ENCODE results near the gene ST3GAL5.

The ST3GAL5 gene

DNA sequence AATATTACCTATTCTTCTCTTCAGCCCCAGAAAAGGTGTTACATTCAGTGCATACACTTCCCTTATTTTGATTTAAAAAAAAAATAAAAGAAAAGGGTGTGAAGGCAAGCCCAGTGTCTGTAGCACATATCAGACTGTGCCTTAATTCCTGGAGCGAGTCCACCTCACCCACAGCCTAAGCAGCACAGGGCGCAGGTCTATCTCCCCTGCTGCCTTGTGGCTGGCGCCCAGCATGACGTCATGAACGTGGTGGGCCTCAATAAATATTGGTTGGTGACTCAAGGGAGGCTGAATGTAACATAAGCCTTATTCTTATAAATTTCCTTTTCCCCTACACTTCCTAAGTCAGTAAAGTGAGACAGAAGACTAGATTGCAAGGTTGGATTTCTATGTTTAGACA, 26.4 kb downstream of the ST3GAL5 start:
- WGBS, 2 experiments (ENCODE audit: insufficient coverage in 2 of 2) = 85 to 94% methylated on average over 2 to 5 of the region's 5 CpGs
- Histone ChIP-seq H3K4me1 (ENCODE audit: control insufficient read depth, insufficient read depth, low read length, poor library complexity, severe bottlenecking) (no peaks in the 10 kb centered on the region), H3K4me3 (ENCODE audit: extremely low read depth, insufficient read depth, low read length, poor library complexity, severe bottlenecking) (no peak overlapping the region), H3K36me3 (ENCODE audit: control insufficient read depth, insufficient read depth, low read length) (peaks cover 53% of the 10 kb centered on the region), H3K27ac (ENCODE audit: low read depth, low read length, severe bottlenecking) (no peak overlapping the region), H3K9me3 (ENCODE audit: control insufficient read depth, low read length) (no peaks in the 10 kb centered on the region)

DNA sequence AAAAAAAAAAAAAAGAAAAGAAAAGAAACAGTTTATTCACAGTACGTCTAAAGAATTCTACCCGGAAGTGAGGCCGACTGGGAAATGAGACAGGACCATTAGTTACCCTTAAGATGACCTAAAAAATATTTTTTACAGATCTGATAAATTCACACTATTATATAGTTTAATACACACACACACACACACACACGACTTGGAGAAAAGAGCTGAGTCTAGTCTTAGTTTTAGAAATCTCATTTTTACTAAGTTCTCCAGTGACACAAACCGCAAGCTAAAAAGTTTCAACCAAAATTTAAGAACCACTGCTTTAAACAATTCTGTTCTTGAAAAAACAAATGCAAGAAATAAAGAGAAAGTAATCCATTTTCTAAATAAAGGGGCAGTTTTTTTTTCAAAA, 27.1 kb downstream of the ST3GAL5 start:
- H3K36me3 ChIP-seq (ENCODE audit: control insufficient read depth, insufficient read depth, low read length) = peaks cover 57% of the 10 kb centered on the region
- 0% methylated on average over 1 of the region's 5 CpGs; no CpG with 5 or more reads in 1 of the 2 experiments for WGBS, 2 experiments (ENCODE audit: insufficient coverage in 2 of 2)

DNA sequence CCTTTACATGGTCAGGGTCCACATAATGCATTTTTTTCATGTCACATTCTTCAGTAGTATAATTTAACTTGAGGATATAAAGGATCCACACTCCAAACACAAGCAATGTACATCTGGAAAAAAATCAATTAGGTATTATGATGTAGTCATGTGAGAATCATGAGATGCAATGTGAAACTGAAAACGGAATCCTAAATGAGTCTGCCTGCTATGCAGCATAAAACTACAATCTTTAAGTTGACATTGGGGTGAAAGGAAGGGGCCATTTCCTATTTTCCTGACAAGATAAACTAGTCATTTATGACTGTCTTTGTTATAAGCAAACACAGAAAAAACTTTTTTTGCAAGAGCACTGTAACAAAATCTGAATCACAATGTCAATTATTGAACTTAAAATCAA, 27.6 kb downstream of the ST3GAL5 start:
- Histone ChIP-seq H3K36me3 (ENCODE audit: control insufficient read depth, insufficient read depth, low read length) (peaks cover 61% of the 10 kb centered on the region), H3K4me1 (ENCODE audit: control insufficient read depth, insufficient read depth, low read length, poor library complexity, severe bottlenecking) (no peaks in the 10 kb centered on the region), H3K27ac (ENCODE audit: low read depth, low read length, severe bottlenecking) (no peak overlapping the region), H3K9me3 (ENCODE audit: control insufficient read depth, low read length) (no peaks in the 10 kb centered on the region), H3K4me3 (ENCODE audit: extremely low read depth, insufficient read depth, low read length, poor library complexity, severe bottlenecking) (no peak overlapping the region)
- 100% methylated on average over 1 of the region's 1 CpG; no CpG with 5 or more reads in 1 of the 2 experiments for WGBS, 2 experiments (ENCODE audit: insufficient coverage in 2 of 2)

More for the DNA sequence above, 27.1 kb downstream of the ST3GAL5 start:
- H3K9me3 ChIP-seq (ENCODE audit: control insufficient read depth, low read length) = no peaks in the 10 kb centered on the region
- H3K4me1 ChIP-seq (ENCODE audit: control insufficient read depth, insufficient read depth, low read length, poor library complexity, severe bottlenecking) = no peaks in the 10 kb centered on the region
- no peak overlapping the region for H3K4me3 ChIP-seq (ENCODE audit: extremely low read depth, insufficient read depth, low read length, poor library complexity, severe bottlenecking)
- H3K27ac ChIP-seq (ENCODE audit: low read depth, low read length, severe bottlenecking) = no peak overlapping the region

DNA sequence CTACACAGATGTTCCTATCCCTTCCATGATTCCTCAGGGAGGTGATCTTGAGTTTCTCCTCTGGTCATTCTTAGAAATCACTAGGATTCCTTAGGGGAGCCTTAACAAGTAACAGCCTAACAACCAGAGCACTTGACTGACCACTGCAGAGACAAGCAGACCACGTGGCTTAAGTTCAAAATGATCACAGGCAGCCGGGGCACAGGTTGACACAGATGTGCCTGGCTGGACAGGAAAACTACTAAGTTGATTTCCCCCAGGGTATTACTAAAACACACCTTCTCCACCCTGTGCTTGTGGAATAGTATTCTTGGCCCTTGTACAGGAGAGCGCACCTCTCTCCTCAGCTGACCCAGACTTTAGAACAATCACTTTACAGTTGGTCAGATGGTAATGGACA, 29.9 kb downstream of the ST3GAL5 start:
- Histone ChIP-seq H3K36me3 (ENCODE audit: control insufficient read depth, insufficient read depth, low read length) (peaks cover 70% of the 10 kb centered on the region), H3K9me3 (ENCODE audit: control insufficient read depth, low read length) (no peaks in the 10 kb centered on the region), H3K4me1 (ENCODE audit: control insufficient read depth, insufficient read depth, low read length, poor library complexity, severe bottlenecking) (no peaks in the 10 kb centered on the region), H3K27ac (ENCODE audit: low read depth, low read length, severe bottlenecking) (no peak overlapping the region), H3K4me3 (ENCODE audit: extremely low read depth, insufficient read depth, low read length, poor library complexity, severe bottlenecking) (no peak overlapping the region)
- WGBS, 2 experiments (ENCODE audit: insufficient coverage in 2 of 2) = 80 to 86% methylated on average over 1 to 2 of the region's 3 CpGs

DNA sequence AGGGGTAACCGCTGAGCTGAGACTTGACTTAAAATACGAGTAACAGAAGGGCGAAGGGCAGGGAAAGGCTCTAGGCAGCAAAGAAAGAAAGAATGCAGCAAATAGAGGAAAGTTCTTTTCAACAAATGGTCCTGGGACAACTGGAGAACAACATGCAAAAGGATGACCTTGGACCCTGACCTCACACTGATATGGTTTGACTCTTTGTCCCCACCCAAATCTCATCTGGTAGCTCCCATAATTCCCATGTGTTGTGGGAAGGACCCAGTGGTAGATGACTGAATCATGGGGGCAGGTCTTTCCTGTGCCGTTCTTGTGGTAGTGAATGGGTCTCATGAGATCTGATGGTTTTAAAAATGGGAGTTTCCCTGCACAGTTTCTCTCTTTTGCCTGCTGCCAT, 33.9 kb downstream of the ST3GAL5 start:
- H3K9me3 ChIP-seq (ENCODE audit: control insufficient read depth, low read length) = no peaks in the 10 kb centered on the region
- H3K4me1 ChIP-seq (ENCODE audit: control insufficient read depth, insufficient read depth, low read length, poor library complexity, severe bottlenecking) = no peaks in the 10 kb centered on the region
- H3K36me3 ChIP-seq (ENCODE audit: control insufficient read depth, insufficient read depth, low read length) = peaks cover 75% of the 10 kb centered on the region
- 91 to 94% methylated on average over 4 of the region's 4 CpGs for WGBS, 2 experiments (ENCODE audit: insufficient coverage in 2 of 2)
- H3K4me3 ChIP-seq (ENCODE audit: extremely low read depth, insufficient read depth, low read length, poor library complexity, severe bottlenecking) = no peak overlapping the region
- no peak overlapping the region for H3K27ac ChIP-seq (ENCODE audit: low read depth, low read length, severe bottlenecking)

DNA sequence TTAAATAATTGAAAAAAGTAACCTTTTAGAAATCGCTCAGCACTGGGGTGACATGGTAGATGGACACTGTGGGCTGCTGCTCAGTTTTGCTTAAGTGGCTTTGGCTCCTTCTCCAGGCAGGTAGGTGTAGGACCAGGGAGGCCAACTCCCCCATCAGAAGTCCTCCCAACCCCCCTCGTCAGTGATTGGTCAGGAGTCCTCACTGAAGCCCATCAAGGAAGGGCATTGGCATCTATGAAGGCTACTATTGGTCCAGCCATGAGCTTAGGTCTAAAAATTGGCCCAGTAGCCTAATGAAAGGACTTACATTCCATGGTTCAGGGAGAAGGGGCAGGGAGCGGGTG, 34.7 kb downstream of the ST3GAL5 start:
- no peak overlapping the region for H3K4me3 ChIP-seq (ENCODE audit: extremely low read depth, insufficient read depth, low read length, poor library complexity, severe bottlenecking)
- 80% methylated on average over 1 of the region's 3 CpGs; no CpG with 5 or more reads in 1 of the 2 experiments for WGBS, 2 experiments (ENCODE audit: insufficient coverage in 2 of 2)
- no peaks in the 10 kb centered on the region for H3K9me3 ChIP-seq (ENCODE audit: control insufficient read depth, low read length)
- H3K4me1 ChIP-seq (ENCODE audit: control insufficient read depth, insufficient read depth, low read length, poor library complexity, severe bottlenecking) = no peaks in the 10 kb centered on the region
- H3K36me3 ChIP-seq (ENCODE audit: control insufficient read depth, insufficient read depth, low read length) = peaks cover 76% of the 10 kb centered on the region
- no peak overlapping the region for H3K27ac ChIP-seq (ENCODE audit: low read depth, low read length, severe bottlenecking)

DNA sequence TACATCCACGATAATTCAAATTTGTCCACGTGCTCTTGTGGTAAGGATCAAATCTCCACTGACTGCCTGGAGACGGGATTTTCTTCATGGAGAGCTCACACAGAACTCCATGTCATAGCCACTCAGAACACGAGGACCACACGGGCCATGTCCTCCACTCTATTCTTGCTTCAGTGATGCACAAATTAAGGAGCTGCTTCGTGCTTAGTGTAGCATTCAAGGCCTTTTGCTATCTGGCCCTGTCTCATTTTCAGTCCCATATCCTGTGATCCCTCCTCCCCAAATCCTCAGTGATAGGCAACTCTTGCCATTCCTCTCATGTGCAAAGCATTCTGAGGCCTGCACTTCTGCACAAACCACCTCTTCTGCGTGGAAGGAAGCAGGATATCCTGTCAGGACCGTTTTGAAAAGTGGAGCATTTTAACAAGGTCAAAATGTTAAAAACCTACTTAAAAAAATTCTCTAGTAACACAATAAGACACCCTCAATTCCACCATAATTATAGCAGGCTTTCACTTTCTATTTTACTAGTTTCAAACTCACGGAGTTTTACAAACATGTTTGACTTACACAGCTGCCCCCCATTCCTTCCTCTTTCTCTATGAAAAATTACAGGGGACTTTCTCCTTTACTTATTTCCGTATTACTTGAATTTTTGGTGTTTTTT, 35.2 kb downstream of the ST3GAL5 start:
- WGBS, 2 experiments (ENCODE audit: insufficient coverage in 2 of 2) = 89 to 91% methylated on average over 7 to 9 of the region's 10 CpGs
- Histone ChIP-seq H3K36me3 (ENCODE audit: control insufficient read depth, insufficient read depth, low read length) (peaks cover 72% of the 10 kb centered on the region), H3K4me3 (ENCODE audit: extremely low read depth, insufficient read depth, low read length, poor library complexity, severe bottlenecking) (no peak overlapping the region), H3K4me1 (ENCODE audit: control insufficient read depth, insufficient read depth, low read length, poor library complexity, severe bottlenecking) (no peaks in the 10 kb centered on the region), H3K27ac (ENCODE audit: low read depth, low read length, severe bottlenecking) (no peak overlapping the region), H3K9me3 (ENCODE audit: control insufficient read depth, low read length) (no peaks in the 10 kb centered on the region)

DNA sequence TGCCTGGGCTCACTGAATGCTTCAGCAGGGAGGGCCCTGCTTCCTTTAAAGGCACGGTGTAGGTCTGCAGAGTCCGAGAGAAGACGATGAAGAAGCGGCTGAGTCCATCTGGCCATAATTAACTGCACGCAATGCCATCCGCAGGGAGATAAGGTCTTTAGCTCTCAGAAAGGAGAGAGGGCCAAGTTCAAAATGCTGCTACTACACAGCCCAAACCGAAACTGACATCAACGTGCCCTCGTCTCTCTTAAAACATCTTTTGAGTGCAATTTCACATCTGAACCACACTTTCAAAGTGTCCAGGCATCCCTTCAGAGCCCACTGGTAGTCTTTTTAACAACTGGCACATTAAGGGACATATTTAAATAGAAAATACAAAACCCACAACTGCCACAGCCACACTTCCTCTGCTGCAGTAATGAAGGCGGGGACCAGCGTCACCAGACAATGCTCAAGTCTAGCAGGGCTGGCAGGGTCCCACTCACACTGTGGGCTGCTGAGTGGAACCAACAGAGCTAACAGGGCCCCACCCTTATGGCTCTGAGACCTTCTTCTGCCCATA, 35.8 kb downstream of the ST3GAL5 start:
- no peak overlapping the region for H3K27ac ChIP-seq (ENCODE audit: low read depth, low read length, severe bottlenecking)
- no peaks in the 10 kb centered on the region for H3K9me3 ChIP-seq (ENCODE audit: control insufficient read depth, low read length)
- no peak overlapping the region for H3K4me3 ChIP-seq (ENCODE audit: extremely low read depth, insufficient read depth, low read length, poor library complexity, severe bottlenecking)
- no peaks in the 10 kb centered on the region for H3K4me1 ChIP-seq (ENCODE audit: control insufficient read depth, insufficient read depth, low read length, poor library complexity, severe bottlenecking)
- WGBS, 2 experiments (ENCODE audit: insufficient coverage in 2 of 2) = 96 to 97% methylated on average over 10 to 11 of the region's 11 CpGs
- H3K36me3 ChIP-seq (ENCODE audit: control insufficient read depth, insufficient read depth, low read length) = peaks cover 72% of the 10 kb centered on the region

DNA sequence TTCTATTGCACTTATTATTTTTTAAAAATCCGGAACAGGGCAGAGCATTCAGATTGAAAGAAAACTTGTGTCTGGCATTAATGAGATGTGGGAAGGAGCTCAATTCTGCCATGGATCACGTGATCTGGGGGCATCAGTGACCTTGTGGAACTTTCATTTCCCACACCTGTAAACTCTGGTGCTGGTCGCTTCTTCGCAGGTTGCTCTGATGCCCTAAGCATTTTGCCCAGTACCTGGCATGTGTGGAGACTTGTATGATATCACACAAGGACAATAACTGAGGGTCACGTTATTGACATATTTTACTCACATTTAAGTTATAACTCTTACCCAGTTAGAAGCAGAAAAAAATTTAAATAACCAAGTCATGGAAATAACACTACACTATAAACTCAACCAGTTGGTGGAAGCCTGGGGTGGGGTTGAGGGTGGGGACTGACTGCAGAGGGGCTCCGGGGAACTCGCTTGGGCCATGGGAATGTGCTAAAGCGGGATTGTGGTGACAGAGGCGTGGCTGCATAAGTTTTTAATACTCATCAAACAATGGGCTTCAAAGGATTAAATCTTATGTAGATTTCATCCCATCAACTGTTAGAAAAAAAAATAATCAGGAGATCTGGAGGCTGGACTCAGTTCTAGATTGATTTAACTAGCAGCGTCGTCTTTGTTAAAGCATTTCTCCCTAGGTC, 36.5 kb downstream of the ST3GAL5 start:
- H3K27ac ChIP-seq (ENCODE audit: low read depth, low read length, severe bottlenecking) = no peak overlapping the region
- no peak overlapping the region for H3K4me3 ChIP-seq (ENCODE audit: extremely low read depth, insufficient read depth, low read length, poor library complexity, severe bottlenecking)
- H3K36me3 ChIP-seq (ENCODE audit: control insufficient read depth, insufficient read depth, low read length) = peaks cover 76% of the 10 kb centered on the region
- no peaks in the 10 kb centered on the region for H3K4me1 ChIP-seq (ENCODE audit: control insufficient read depth, insufficient read depth, low read length, poor library complexity, severe bottlenecking)
- 98 to 100% methylated on average over 4 to 5 of the region's 11 CpGs for WGBS, 2 experiments (ENCODE audit: insufficient coverage in 2 of 2)
- no peaks in the 10 kb centered on the region for H3K9me3 ChIP-seq (ENCODE audit: control insufficient read depth, low read length)

DNA sequence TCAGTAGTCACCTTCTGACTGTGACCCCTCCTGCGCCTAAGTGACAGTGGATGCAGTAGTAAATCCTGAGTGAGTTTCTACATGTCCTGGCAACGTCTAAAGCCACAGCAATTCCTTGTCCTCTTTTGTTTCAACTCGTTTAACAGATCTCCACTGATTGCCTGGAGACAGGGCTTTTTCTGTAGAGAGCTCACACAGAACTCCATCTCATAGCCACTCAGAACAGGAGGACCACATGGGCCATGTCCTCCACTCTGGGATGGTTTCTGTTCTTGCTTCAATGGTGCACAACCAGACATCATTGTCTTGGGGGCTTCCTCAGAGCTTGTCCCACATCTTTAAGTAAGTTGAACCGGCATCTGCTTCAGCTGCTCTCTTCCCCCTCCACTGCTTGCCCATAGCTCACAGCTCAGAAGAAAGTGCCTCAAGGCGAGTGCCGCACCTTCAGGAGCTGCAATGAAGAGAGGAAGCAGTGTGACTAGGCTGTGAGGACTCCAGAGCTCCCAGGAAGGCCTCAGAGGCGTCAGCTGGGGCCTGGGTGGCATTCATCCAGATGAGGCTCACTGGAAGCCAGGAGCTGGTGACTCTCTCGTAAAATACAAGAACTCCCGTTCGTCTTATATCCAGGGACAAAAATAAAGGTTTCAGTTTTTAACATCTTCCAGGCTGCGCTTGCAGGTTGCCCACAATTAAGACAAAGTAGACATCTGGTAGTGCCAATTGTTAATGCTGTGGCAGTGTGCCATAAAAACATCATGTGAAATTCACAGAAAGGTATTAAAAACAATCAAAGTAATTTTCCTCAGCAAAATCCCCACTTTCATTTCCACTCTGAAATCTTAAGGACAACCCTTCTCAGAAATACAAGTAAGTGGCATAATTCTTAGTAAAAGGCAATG, 37.3 kb downstream of the ST3GAL5 start:
- Histone ChIP-seq H3K9me3 (ENCODE audit: control insufficient read depth, low read length) (no peaks in the 10 kb centered on the region), H3K4me3 (ENCODE audit: extremely low read depth, insufficient read depth, low read length, poor library complexity, severe bottlenecking) (no peak overlapping the region), H3K36me3 (ENCODE audit: control insufficient read depth, insufficient read depth, low read length) (peaks cover 72% of the 10 kb centered on the region), H3K4me1 (ENCODE audit: control insufficient read depth, insufficient read depth, low read length, poor library complexity, severe bottlenecking) (no peaks in the 10 kb centered on the region), H3K27ac (ENCODE audit: low read depth, low read length, severe bottlenecking) (no peak overlapping the region)
- WGBS, 2 experiments (ENCODE audit: insufficient coverage in 2 of 2) = 90 to 92% methylated on average over 9 of the region's 11 CpGs
